Measurements from ENCODE around the gene CRELD1.
"Not testable (repeated sequence)": the region's sequence is repeated elsewhere in the genome, so short reads cannot be mapped to it uniquely, and the experiment has no call there.

CRELD1 gene, protein sequence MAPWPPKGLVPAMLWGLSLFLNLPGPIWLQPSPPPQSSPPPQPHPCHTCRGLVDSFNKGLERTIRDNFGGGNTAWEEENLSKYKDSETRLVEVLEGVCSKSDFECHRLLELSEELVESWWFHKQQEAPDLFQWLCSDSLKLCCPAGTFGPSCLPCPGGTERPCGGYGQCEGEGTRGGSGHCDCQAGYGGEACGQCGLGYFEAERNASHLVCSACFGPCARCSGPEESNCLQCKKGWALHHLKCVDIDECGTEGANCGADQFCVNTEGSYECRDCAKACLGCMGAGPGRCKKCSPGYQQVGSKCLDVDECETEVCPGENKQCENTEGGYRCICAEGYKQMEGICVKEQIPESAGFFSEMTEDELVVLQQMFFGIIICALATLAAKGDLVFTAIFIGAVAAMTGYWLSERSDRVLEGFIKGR

DNA sequence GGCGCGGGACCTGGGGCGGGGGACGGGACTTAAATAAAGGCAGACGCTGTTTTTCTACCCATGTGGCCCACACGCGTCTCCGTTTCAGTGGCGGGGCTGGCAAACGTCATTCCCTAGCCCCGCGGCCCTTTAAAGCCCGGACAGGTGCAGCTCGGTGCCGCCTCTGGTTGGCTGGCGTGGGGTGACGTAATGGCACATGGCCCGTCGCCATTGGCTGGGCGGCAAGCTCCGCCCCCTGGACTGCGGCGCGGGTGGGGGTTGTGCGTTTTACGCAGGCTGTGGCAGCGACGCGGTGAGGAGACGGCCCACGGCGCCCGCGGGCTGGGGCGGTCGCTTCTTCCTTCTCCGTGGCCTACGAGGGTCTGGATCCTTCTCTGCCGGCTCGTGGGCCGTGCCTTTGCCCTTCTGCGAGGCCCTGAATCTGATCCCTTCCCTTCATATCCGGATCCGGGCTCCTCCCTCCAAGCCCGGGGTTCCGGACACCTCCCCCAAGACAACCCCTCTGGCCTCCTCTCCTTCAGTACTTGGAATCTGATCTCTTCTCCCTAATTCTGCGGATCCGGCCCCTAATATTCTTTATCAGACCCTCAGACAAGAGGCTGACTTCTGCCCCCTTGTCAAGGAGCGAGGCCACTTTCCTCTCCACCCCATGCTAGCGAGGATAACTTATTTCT, at the start of gene CRELD1:
Gene CRELD1 (plus strand): TSS at position 274 of the 674 bp plus-strand sequence. CDS start 605 bp downstream, outside the sequence.
- peak; percentile 99 for DNase-seq (ENCODE audit: low spot score)

DNA sequence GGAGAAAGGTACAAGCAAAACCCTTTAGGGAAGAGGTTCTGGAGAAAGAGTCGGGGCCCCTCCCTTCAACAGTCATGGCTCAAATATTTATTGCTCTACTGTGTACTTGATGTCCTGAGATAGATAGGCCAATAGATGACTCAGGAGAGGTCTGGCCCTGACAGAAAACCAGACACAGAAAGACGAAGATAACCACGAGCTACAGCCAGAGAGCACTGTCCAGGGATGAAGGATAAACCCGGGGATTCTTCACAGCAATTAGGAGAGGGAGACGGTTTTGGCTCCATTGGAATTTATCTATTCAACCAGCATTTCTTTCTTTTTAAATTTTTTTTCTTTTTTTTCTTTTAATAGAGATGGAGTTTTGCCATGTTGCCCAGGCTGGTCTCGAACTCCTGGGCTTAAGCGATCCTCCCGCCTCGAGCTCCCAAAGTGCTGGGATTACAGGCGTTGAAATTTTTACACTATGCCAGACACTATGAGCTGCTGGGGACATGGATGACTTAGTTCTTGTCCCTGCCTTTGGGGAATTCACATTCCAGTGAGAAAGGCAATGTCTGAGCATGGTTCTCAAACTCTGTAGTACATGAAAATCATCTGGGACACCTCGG, 49.0 kb upstream of the CRELD1 start:
- peak; percentile 81 for DNase-seq (ENCODE audit: low spot score)

DNA sequence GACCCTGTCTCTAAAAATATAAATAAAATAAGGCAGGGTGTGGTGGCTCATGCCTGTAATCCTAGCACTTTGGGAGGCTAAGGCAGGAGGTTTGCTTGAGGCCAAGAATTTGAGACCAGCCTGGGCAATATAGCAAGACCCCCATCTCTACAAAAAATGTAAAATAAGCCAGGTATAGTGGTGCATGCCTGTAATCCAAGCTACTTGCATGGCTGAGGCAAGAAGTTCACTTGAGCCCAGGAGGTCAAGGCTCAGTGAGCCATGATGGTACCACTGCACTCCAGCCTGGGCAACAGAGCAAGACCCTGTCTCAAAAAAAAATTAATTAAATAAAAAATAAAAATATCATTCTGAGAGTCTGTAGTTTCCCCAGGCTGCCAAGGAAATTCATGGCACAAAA, 47.3 kb upstream of the CRELD1 start:
- no peak for DNase-seq (ENCODE audit: low spot score)

DNA sequence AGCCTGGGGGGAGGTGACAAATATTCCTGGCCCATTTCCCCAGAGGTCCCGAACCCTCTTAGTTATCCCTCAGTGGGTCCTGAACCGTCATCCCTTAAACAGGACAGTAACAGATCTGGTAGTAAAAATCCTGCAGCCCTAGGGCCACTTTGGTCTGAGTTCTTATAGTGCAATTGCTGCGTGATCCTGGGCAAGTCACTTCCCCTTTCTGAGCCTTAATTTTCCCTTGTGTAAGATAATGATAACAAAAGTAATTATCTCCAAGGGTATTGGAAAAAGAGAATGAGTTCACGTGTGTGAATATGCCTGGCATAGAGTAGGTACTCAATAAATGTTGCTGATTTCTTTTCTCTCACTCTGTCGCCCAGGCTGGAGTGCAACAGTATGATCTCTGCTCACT, 46.2 kb upstream of the CRELD1 start:
- no peak for DNase-seq (ENCODE audit: low spot score)

DNA sequence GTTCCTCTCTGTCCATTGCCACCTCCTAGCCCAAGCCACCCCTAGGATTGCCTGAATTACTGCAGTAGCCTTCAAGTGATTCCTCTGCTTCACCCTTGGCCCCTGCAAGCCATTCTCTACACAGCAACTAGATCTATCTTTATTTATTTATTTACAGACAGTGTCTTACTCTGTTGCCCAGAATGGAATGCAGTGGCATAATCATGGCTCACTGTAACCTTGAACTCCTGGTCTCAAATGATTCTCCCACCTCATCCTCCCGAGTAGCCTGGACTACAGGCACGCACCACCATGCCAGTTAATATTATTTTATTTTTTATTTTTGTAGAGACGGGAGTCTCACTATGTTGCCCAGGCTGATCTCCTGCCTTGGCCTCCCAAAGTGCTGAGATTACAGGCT, 45.1 kb upstream of the CRELD1 start:
- DNase-seq (ENCODE audit: low spot score) = no peak

DNA sequence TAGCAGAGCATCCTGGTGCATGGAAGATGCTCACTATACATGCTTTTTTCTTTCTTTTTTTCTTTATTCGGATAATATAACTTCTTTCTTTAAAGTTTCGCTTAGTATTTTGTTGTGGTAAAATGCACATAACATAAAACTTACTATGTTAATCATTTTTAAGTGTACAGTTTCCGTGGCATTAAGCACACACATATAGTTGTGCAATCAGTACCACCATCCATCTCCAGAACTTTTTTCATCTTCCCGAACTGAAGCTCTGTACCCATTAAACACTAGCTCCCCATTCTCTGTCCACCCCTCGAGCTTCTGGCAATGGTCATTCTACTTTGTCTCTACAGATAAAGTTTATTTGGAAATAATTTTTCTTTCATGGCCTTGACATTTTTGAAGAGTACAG, 44.2 kb upstream of the CRELD1 start:
- no peak for DNase-seq (ENCODE audit: low spot score)

DNA sequence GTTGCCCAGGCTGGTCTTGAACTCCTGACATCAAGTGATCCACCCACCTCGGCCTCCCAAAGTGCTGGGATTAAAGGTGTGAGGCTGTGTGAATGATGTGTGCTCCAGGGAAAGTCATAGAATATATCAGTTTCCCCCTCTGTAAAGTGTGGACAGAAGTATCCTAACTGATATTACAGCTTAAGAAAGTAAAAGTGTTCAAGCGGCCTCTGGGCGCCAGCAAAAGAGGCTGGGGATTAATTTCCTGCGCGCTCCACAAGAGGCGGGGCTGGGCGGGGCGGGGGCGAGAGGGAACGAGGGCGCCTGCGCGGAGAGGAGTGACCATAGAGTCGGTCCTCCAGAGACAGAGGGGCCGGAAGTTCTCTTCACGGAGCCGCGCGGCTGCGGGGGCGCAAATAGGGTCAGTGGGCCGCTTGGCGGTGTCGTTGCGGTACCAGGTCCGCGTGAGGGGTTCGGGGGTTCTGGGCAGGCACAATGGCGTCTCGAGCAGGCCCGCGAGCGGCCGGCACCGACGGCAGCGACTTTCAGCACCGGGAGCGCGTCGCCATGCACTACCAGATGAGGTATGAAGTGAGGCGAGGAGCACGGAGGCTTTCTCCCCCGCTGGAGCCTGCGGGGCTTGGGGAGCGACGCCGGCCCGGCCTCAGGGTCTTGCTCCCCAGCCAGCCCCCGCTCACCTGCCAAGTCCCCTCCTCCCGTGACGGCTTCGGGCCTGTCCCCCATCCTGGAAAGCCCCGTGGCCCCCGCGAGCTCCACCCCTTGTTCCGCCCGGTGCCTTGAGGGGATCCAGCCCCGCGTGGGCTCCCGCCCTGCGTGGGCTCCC, 43.2 kb upstream of the CRELD1 start, which contains the start of gene JAGN1:
Gene JAGN1 (plus strand): TSS at position 362 of the 823 bp plus-strand sequence. CDS start 113 bp downstream, at position 475.
- DNase-seq (ENCODE audit: low spot score) = peak; percentile 95

DNA sequence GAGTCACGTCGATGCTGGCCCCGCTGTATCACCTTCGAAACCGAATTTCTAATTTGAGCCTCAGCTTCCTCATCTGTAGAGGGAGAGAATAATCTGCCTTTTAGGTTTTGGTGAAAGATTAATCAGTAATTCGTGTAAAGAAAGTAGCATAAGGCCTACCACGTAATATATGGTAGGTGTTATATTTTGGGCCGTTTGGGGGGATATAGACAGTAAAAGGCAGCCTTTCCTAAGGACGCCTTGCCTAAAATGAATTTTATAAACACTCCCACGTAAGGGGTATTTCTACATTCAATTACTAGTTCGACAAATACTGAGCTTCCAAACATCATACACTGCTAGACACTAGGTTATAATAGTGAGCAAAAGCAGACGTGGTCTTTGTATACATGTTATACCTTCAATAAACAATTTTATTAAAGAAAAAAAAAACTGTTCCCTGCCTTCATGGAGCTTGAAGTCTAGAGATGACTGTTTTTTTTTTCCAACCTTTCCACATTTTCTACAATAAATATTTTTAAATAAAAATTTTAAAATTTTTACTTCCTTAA, 42.5 kb upstream of the CRELD1 start:
- no peak for DNase-seq (ENCODE audit: low spot score)

DNA sequence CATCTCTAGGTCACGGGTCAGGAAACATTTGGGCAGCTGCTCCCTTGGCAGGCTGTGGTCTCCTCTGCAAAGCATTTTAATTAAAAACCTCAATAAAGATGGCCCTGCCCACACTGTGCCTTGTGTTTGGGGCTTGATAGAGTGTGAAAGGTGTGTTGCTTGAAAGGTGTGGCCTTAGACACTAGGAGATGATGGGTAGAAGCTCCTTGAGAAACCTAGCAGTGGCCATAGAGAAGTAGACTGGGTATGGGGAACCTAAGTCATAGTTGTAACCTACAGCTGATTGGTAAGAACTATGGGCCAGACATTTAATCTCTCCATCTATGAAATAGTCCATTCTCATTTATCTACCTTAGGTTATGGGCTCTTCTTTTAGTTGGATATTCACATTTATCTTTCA, 39.9 kb upstream of the CRELD1 start:
- no peak for DNase-seq (ENCODE audit: low spot score)

DNA sequence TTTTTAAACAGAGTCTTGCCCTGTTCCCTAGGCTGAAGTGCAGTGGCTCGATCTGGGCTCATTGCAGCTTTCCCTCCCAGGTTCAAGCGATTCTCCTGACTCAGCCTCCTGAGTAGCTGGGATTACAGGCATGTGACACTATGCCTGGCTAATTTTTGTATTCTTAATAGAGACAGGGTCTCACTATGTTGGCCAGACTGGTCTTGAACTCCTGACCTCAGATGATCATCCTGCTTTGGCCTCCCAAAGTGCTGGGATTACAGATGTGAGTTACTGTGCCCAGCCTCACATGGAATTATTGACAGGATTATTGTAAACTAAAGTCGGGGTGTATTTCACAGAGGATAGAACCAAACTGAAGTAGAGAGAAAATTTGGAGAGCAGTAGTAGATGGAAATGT, 37.9 kb upstream of the CRELD1 start:
- not testable (repeated sequence) for DNase-seq (ENCODE audit: low spot score)

DNA sequence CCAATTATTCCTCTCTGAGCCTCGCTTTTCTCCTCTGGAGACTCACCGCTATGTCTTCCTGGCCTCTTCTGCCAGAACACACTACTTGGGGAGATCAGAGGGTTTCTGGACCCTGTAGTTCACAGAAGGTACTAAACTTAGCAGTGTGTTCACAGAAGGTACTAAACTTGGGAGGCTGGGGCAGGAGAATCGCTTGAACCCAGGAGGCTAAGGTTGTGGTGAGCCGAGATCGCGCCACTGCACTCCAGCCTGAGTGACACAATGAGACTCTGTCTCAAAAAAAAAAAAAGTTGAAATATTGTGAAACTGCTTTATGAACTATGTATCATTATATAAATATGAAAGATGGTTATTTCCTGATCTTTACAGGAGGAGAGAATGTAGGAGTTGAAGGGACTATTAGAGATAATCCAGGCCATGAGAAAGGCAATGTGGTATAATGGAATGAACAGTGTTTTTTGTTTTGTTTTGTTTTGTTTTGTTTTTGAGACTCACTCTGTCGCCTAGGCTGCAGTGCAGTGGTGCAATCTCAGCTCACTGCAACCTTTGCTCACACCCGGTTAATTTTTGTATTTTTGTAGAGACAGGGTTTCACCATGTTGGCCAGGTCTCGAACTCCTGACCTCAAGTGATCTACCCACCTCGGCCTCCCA, 36.8 kb upstream of the CRELD1 start:
- DNase-seq (ENCODE audit: low spot score) = not testable (repeated sequence)

DNA sequence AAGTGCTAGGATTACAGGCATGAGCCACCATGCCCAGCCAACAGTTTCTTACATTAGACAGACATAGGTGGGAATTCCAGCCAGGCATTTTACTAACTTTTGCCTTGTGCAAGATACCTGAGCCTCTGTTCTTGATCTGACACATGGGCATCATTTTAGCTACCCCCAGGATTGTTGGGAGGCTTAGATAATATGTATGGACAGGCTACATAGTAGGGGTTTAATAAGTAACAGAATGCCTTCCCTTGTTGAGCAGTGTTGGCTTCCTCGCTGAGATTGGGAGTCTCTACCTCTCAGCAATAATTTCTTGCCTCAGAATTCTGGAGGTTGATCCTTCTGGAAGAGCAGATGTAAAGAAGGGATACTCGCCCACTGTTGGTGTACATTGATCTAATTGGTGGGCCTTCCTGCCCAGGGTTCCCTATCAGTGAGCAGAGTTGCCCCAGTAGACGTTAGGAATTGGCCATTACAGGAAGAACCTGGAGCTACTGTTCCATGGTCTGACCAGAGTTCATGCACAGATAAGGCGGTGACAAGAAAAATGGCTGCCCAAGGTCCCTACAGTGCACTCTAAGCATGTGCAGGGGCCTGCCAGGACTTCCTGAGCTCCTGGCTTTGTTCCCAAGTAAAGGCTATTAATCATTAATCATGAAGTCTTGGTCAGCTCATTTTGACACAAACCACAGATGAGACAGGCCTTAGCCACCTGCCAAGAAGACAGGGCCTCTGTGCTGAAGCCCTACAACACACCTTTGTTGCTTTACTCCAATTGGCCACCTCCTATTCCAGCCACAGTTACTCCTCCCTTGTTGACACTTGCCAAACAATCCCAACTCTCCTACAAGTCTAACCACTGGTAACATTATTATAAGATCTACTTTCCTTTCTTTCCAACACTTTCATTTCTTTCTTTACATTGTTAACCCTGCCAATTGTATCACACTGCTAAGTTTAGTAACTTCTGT, 35.9 kb upstream of the CRELD1 start:
- peak; percentile 81 for DNase-seq (ENCODE audit: low spot score)

DNA sequence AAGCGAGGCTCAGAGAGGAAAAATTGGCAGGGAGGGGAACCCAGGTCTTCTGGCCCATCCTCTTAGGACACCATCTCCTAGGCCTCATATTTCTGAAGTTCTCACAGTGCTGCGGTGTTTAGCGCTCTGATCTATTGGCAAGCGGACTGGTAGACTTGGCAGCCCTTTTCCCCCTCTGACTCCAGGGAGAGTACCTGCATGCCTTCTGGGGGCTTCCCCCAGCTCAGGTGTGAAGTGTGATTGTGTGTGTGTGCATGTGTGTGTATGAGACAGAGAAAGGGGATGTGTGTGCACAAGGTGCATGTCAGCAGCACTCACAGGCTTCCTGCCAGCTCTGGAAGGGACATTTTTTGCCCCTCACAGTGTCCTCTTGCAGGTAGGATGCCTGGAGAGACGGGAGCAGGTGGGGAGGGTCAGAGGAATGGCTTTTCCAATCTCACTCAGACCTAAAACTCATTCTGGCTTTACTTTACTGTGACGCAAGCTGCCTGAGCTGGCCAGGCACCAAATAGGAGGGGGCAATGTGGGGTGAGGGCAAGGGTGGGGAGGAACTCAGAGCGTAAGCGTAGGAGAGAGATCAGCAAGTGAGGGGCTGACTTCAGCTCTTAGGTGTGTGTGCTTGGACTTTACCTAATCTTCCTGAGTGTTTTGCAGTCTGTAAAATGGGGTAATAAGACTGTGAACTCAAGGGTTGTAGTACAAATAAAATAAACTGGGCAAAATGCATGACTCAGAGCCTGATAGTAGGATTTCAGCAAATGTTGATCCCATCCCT, 35.0 kb upstream of the CRELD1 start:
- no peak for DNase-seq (ENCODE audit: low spot score)

DNA sequence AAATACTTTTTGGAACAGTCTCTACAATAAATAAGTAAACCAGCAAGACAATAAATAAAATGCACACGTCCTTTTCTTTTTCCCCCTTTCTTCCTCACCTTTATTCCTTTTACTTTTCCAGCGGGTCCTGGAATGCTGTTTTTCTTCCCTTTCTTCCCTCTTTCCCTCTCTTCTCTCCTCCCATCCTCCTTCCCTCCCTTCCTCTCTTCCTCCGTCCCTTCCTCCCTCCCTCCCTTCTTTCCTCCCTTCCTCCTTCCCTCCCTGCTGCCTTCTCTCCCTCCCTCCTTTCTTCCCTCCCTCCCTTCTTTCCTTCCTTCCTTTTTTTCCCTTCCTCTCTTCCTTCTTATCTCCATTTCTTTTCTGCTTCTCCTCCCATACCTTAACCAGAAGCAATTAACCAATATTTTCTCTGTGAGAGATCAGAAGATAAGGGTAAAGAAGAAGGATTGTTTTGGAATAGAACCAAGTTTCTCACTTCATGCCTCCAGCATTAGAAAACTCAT, 34.3 kb upstream of the CRELD1 start:
- no peak for DNase-seq (ENCODE audit: low spot score)

DNA sequence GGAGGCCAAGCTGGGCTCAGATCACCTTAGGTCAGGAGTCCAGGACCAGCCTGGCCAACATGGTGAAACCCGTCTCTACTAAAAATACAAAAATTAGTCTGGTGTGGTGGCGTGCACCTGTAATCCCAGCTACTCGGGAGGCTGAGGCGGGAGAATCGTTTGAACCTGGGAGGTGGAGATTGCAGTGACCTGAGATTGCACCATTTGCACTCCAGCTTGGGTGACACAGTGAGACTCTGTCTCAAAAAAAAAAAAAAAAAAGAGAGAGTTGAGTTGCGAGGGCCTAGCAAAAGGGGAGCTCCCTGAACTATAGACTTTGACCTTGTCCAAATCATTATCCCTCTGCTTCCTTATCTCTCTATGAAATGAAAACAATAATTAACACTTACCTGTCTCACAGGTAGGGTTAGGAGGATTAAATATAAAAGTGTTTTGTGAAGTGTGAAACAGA, 32.6 kb upstream of the CRELD1 start:
- not testable (repeated sequence) for DNase-seq (ENCODE audit: low spot score)

DNA sequence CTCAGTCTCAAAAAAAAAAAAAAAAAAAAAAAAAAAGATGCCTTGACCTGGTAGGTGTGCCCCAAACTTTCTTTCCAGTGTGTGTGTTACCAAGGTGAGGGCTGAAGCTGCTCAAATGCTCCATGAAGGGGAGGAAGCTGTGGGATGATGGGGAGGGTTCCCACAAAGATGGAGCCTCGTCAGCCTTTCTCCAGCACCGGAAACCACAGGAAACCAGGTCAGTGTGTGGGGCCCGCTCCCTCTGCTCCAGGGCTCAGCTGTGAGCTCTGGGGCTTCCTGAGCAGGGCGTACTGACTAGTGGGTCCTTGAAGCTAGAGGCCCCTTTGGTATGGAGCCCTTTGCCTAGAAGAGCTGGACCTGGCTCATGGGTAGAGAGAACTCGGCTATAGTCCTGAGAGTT, 31.7 kb upstream of the CRELD1 start:
- no peak for DNase-seq (ENCODE audit: low spot score)

DNA sequence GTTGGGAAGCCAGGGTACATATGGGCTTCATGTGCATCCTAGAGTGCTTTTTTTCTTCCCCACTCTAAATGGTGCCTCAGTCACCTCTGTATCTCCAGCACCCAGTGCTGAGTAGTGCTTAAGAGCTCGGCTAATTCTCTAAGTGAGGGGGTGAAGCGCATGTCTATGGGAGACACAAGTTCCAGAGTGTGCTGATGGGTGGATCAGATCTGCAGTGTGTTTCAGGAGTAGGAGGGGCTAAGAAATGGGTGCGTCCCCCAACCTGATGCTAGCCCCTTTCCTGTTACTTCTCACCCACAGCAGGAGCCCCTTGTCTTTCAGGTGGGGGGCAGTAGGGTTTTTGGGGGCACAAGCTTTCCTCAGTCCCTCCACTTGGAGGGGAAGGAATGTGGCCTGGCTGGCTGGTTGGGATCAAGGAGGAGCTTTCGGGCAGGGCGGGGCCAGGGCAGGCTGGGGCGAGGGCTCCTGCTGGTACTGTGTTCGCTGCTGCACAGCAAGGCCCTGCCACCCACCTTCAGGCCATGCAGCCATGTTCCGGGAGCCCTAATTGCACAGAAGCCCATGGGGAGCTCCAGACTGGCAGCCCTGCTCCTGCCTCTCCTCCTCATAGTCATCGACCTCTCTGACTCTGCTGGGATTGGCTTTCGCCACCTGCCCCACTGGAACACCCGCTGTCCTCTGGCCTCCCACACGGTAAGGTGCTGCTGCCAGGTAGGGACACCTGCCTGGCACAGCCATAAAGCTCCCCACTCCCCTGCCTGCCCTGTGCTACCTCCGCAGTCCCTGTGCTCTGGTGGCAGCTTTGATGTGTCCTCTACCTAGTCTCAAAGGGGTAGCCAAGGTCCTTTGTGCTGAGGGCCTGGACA, 31.0 kb upstream of the CRELD1 start, which contains the start of gene IL17RE:
Gene IL17RE (plus strand): TSS at position 477 of the 866 bp plus-strand sequence. CDS start 85 bp downstream, at position 562.
- DNase-seq (ENCODE audit: low spot score) = no peak

DNA sequence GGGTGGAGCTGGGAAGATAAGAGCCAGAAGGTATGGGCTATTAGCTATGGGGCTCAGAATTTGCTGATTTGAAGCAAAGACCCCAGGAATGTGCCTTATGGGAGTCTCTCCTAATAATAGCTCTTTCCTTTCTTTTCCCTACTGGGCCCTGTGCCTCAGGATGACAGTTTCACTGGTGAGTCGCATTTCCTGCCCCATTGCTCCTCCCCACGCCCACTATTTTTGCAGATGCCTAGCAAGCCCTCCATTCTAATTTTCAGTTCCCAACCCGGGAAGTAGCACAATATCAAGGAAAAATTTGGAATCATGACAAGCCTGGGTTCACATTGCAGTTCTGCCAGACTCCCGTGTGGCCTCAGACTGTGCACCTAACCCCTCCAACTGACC, 30.4 kb upstream of the CRELD1 start:
- no peak for DNase-seq (ENCODE audit: low spot score)
